Natural killer cell treated with Interleukin-12 subunit alpha and Interleukin-12 subunit beta and Interleukin-15 and Interleukin-18, amount 100 ng/mL, for 72 hours (primary cell): Measurements from ENCODE around the gene RAC2. TPM values are rescaled to one million over a fixed set of nuclear protein-coding genes. Genes with fewer than 3 reads are reported as not detected.

Experiments used
- ATAC-seq, 2 donors: fragments of 150-1000 bp; cut with Tn5 transposase in 1 of 2; sonication (Bioruptor Pico), chemical (Tn5 transposase) in 1 of 2; 2 replicates each; pipeline ENCODE4 v1.10.0; 2021
- DNase-seq: peaks from one replicate; pipeline ENCODE4 v3.0.0; 2022; ENCODE audit warnings: low spot score
- H3K27ac Mint-ChIP-seq, 2 donors: 1 replicate in 1 of 2; 2 replicates in 1 of 2; pipeline ENCODE4 v1.8.0; 2022; ENCODE audit warnings: mixed read lengths in 2 of 2, mild to moderate bottlenecking in 1 of 2, moderate library complexity in 1 of 2
- H3K27me3 Mint-ChIP-seq, 2 donors: 1 replicate in 1 of 2; 2 replicates in 1 of 2; pipeline ENCODE4 v1.8.0; 2022; ENCODE audit warnings: mixed read lengths in 2 of 2
- H3K36me3 Mint-ChIP-seq: one replicate; pipeline ENCODE4 v1.8.0; 2022; ENCODE audit warnings: mixed read lengths
- H3K4me1 Mint-ChIP-seq, 2 donors: 1 replicate in 1 of 2; 2 replicates in 1 of 2; pipeline ENCODE4 v1.8.0; 2022; ENCODE audit warnings: low read depth in 2 of 2, mixed read lengths in 2 of 2, mild to moderate bottlenecking in 1 of 2
- H3K4me3 Mint-ChIP-seq: one replicate; pipeline ENCODE4 v1.8.0; 2022; ENCODE audit warnings: mixed read lengths
- H3K9me3 Mint-ChIP-seq: 2 replicates; pipeline ENCODE4 v1.8.0; 2022; ENCODE audit warnings: mixed read lengths
- total RNA-seq, 2 donors: library from RNA; stranded (reverse); gene quantifications; one replicate each; pipeline ENCODE4 v1.2.3, GENCODE V29; 2022

Gene RAC2
- total RNA-seq, 2 donors from 2014 or later: 666 to 1,078 TPM

DNA sequence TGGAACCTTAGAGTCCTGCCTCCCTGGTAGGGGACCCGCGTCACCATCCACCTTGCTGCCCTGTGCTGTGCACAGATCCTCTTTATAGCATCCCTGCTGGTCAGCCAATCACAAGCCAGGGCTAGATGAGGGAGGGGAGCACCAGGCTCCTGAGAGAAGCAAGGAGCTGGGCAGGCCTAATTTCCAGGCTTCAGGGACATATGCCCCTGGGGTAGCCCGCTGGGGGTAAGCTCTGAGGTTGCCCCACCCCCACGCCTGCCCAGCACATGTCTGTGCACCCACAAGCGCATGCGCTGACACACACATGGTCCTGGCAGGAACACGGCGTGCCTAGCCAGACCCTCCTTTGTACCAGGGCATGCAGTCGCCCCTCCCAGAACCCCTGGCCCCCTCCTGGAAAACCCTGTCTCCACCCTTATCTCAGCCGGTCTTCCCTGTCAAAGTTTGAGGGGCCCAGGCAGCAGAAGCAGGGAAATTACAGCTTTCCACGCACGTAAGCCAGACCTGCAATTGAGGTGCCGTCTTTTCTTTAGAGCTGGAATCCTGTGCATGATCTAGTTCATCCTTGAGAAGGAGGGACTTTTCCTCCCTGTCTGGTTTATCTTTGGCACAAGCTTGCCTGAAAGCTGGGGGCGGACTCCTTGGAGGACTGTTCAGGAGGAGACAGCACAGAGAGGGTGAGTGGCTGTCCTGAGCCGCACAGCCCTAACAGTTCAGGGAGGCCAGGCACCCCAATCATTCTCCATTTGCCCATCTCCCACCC is 33.8 kb downstream of the RAC2 start:
- Mint-ChIP-seq H3K27me3 (no peaks in the 10 kb centered on the region), H3K36me3 (no peaks in the 10 kb centered on the region), H3K4me1 (no peaks in the 10 kb centered on the region), H3K4me3 (no peak overlapping the region), H3K27ac (peak overlapping the region in 1 of 2 donors; percentile 66), H3K9me3 (no peaks in the 10 kb centered on the region)
- ATAC-seq: no peak
- no peak for DNase-seq

DNA sequence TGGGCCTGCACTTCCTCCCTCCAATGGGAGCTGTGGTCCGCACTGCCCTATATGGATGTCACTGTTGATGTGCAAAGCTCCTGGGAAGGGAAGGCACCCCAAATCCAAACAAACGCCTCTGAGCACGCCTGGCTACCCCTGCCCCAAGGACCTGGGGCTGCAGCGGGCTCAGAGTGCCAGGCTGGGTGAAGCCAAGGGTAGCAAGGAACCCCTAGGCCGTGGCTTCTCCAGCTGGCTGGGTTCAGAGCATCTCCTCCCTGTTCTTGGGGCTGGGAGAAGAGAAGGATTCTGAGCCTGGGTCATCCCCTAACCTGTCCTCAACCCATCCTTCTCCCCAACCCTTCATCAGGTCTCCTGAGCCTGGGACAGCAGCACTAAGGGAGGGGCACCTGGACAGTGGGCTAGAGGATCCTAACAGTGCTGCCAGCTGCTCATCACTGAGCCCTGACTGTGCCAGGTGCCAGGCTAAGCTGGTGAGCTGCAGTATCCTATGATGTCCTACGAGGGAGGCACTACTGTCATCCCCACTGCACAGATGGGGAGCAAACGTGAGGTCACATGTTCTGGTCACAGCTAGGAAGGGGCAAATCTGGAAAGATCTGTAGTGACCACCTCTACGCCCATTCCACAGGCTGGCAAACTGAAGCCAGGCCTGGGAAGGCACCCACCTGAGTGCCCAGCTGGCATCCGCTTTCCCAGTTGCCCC is 34.8 kb downstream of the RAC2 start:
- H3K9me3 Mint-ChIP-seq: no peaks in the 10 kb centered on the region
- H3K27me3 Mint-ChIP-seq: no peaks in the 10 kb centered on the region
- peaks cover 0 to 2% of the 10 kb centered on the region in 2 donors for H3K4me1 Mint-ChIP-seq
- H3K4me3 Mint-ChIP-seq: no peak overlapping the region
- H3K27ac Mint-ChIP-seq: peak overlapping the region in 1 of 2 donors; percentile 18
- DNase-seq: no peak
- no peaks in the 10 kb centered on the region for H3K36me3 Mint-ChIP-seq
- ATAC-seq: no peak

DNA sequence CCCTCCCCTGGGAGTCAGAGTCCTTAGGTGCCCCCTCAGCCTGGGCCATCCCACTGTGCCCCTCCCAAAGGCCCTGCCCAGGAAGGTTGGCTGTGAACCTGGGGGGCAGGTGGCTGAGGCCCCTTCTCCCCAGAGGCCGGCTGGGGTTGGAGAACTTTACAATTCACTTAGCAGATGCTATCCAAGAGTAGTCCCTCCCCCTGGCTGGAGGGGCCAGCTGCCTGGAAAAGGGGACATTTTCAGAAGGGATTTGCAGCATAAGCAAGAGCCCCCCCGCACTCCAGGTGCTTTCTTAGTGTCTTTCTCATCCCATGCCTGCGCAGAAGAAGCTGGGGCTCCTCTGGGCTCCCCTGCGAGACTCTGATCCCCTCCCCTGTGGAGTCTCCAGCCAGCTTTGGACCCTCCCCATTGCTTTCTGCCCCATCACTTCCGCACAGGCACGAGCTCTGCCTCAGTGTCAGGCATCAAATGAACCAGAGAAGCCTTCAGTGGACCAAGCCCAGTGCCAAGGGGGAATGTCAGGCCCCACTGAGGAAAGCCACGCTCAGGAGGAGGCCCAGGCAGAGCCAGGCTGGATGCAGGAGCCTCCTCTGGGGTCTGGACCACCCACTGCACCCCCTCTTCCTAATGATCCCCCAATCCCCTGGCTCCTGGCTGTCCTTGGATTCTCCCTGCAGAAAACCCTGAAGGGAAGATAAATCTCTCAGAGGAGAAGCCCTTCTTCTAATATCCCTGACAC is 35.5 kb downstream of the RAC2 start:
- Mint-ChIP-seq H3K27ac (peak overlapping the region in 1 of 2 donors; percentile 18), H3K4me1 (peaks cover 0 to 3% of the 10 kb centered on the region in 2 donors)
- no peak for DNase-seq

GRCh38 chr22:37207981-37208380 is 36.1 kb downstream of the RAC2 start:
- Mint-ChIP-seq H3K4me3 (no peak overlapping the region), H3K36me3 (no peaks in the 10 kb centered on the region), H3K4me1 (peaks cover 0 to 3% of the 10 kb centered on the region in 2 donors), H3K27me3 (no peaks in the 10 kb centered on the region), H3K27ac (no peak overlapping the region), H3K9me3 (no peaks in the 10 kb centered on the region)
- DNase-seq: no peak
- no peak for ATAC-seq

More for the DNA sequence above, 35.5 kb downstream of the RAC2 start:
- H3K4me3 Mint-ChIP-seq: no peak overlapping the region
- H3K9me3 Mint-ChIP-seq: no peaks in the 10 kb centered on the region
- ATAC-seq: no peak
- H3K36me3 Mint-ChIP-seq: no peaks in the 10 kb centered on the region
- no peaks in the 10 kb centered on the region for H3K27me3 Mint-ChIP-seq

DNA sequence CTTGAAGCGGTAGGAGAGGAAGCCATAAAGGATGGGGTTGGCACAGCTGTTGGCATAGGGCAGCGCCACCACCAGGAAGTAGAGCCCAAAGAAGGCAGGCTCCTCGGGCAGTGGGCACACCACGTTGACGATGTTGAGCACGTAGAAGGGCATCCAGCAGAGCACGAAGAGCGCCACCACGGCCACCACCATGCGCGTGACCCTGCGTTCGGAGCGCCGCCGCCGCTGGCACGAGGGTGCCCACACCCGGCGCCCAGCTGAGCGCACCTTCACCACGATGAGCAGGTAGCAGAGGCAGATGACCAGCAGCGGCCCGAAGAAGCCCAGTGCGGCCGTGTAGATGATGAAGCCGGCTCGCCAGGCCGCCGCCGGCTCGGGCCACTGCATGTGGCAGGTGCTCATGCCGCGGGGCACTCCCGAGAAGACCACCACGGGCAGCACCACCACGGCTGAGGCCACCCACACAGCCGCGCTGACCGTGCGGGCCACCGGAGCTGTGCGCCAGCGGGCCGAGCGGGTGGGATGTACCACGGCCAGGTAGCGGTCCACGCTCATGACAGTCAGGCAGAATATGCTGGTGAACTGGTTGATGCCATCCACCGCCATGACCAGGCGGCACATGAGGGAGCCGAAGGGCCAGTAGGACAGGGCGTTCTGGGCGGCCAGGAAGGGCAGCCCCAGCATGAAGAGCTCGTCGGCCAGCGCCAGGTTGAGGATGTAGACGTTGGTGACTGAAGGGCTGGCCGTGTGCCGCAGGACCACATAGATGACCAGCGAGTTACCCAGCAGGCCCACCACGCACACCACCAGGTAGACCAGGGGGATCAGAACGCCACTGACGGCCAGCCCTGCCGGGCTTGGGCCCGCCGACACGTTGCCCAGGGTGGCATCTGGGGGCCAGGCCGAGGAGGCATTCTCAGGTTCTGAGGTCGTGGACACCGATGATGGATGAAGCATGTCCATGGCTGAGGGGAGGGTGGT is 36.9 kb downstream of the RAC2 start:
- H3K9me3 Mint-ChIP-seq: no peaks in the 10 kb centered on the region
- DNase-seq: no peak
- no peak overlapping the region for H3K27ac Mint-ChIP-seq

GRCh38 chr22:37206118-37206840 is 37.8 kb downstream of the RAC2 start:
- Mint-ChIP-seq H3K36me3 (no peaks in the 10 kb centered on the region), H3K9me3 (no peaks in the 10 kb centered on the region), H3K27me3 (no peaks in the 10 kb centered on the region), H3K4me3 (no peak overlapping the region), H3K4me1 (peaks cover 0 to 3% of the 10 kb centered on the region in 2 donors), H3K27ac (no peak overlapping the region)
- DNase-seq: peak; percentile 49
- ATAC-seq: no peak

More for the DNA sequence above, 36.9 kb downstream of the RAC2 start:
- H3K27me3 Mint-ChIP-seq: no peaks in the 10 kb centered on the region
- H3K36me3 Mint-ChIP-seq: no peaks in the 10 kb centered on the region
- ATAC-seq: no peak
- H3K4me1 Mint-ChIP-seq: peaks cover 0 to 3% of the 10 kb centered on the region in 2 donors
- no peak overlapping the region for H3K4me3 Mint-ChIP-seq

DNA sequence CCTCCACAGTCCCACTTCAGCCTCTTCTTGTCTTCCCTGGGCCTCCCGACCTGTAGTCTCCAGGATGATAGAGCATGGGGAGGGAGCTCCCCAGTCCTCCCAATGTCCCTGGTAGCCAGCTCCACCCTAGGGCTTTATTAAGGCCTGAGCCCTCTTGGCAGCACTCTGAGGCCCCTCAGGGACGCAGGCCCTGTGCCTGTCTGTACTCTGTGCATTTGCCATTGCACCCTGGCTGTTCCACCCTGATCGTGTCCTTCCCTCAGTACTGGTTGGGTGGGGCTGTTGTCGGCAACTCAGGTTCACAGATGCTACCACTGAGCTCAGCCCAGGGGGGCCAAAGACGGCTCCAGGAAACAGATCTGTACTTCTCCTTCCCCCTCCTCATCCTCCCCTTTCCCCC is 39.0 kb downstream of the RAC2 start:
- Mint-ChIP-seq H3K36me3 (no peaks in the 10 kb centered on the region), H3K4me3 (no peak overlapping the region), H3K9me3 (no peaks in the 10 kb centered on the region), H3K27me3 (no peaks in the 10 kb centered on the region), H3K27ac (peak overlapping the region in 1 of 2 donors; percentile 4), H3K4me1 (peaks cover 0 to 7% of the 10 kb centered on the region in 2 donors)
- DNase-seq: no peak
- no peak for ATAC-seq

GRCh38 chr22:37204045-37204655 is 39.9 kb downstream of the RAC2 start:
- Mint-ChIP-seq H3K9me3 (no peaks in the 10 kb centered on the region), H3K4me1 (peaks cover 4 to 7% of the 10 kb centered on the region in 2 donors), H3K4me3 (no peak overlapping the region), H3K27me3 (no peaks in the 10 kb centered on the region), H3K27ac (peak overlapping the region in 1 of 2 donors; percentile 23), H3K36me3 (no peaks in the 10 kb centered on the region)
- ATAC-seq: no peak
- peak; percentile 41 for DNase-seq

DNA sequence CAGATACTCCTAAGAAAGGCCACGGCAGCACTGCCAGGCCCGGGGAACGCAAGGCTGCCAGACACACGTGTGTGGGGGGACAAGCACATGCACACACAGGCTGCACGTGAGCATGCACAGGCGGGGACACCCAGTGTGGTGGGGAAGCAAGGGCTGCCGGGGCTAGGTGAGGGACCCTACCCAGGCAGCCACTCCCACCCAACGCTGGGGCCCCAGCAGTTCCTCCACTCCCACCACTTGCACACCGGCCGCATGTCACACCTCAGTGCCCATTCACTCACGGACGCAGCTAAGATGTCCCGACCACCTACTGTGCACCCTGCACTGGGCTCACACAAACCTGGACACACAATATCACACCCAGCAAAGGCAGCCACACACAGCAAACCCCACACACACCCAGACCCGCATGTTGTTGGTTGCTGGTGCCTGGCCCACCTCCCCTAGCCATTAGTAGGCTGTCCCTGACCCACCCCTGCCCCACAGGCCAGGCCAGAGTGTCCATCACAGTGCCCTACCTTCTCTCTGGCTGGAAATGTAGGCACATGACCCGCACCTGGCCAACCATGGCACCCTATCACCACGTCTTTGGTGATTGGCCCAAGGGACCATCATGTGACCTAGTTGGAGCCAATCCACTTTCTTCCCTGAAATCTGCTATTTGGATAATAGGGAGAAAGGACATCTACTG is 40.6 kb downstream of the RAC2 start:
- H3K27me3 Mint-ChIP-seq: no peaks in the 10 kb centered on the region
- no peak overlapping the region for H3K4me3 Mint-ChIP-seq
- H3K4me1 Mint-ChIP-seq: peaks cover 4 to 7% of the 10 kb centered on the region in 2 donors
- H3K9me3 Mint-ChIP-seq: no peaks in the 10 kb centered on the region
- DNase-seq (peak; percentile 53), ATAC-seq (no peak)
- no peaks in the 10 kb centered on the region for H3K36me3 Mint-ChIP-seq
- peak overlapping the region in 1 of 2 donors; percentile 37 for H3K27ac Mint-ChIP-seq

DNA sequence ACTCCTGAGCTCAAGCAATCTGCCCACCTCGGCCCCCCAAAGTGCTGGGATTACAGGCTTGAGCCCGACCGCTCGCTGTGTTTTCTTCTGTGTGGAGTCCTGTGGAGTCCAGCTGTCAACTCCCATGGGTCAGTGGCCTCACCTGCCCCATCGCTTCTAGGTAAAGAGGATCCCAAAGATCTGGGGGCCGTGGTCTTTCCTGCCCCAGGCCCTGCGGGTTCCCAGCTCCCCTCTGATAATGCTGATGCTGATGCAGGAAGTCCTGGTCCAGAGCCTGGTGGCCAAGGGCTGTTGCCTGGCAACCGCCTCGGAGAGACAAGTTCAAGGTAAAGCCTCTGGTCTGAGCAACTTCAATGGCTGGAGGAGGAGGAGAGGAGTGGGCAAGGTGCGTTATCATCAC is 41.4 kb downstream of the RAC2 start:
- Mint-ChIP-seq H3K9me3 (no peaks in the 10 kb centered on the region), H3K36me3 (no peaks in the 10 kb centered on the region), H3K27ac (peak overlapping the region in 1 of 2 donors; percentile 37), H3K27me3 (no peaks in the 10 kb centered on the region), H3K4me1 (peaks cover 10 to 14% of the 10 kb centered on the region in 2 donors), H3K4me3 (no peak overlapping the region)
- ATAC-seq (no peak), DNase-seq (peak; percentile 41)

DNA sequence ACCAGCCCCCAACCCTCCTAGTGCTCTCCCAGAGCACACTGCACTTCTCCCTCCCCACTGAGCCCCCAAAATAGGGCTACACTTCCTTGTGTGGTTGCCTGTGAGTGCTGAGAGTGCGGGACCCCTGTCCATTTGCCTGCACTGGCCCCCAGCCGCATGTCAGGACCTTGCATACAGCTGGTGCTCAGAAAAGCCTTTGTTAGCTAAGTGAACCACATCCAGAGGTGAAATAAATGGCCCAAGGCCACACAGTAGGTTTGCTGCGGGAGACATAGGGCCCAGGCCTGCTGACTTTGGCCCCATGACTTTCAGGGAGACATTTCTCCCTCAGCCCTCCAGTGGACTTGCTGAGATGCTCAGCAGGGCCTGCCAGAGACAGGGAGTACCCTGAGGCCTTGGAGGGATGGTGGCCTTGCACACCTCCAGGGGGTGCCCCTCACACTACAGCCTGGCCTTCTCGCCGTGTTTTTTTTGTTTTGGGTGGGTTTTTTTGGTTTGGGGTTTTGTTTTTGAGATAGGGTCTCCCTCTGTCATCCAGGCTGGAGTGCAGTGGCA is 42.0 kb downstream of the RAC2 start:
- Mint-ChIP-seq H3K27me3 (no peaks in the 10 kb centered on the region), H3K4me1 (peaks cover 16% of the 10 kb centered on the region in 2 donors), H3K27ac (no peak overlapping the region), H3K4me3 (no peak overlapping the region), H3K36me3 (no peaks in the 10 kb centered on the region), H3K9me3 (no peaks in the 10 kb centered on the region)
- ATAC-seq (no peak), DNase-seq (peak; percentile 60)
